Omental fat pad (tissue), 4 donors: Measurements from ENCODE around the gene CAMK1D. TPM values are rescaled to one million over a fixed set of nuclear protein-coding genes. Genes with fewer than 3 reads are reported as not detected.

Source experiments
- ATAC-seq: fragments of 150-250 bp; one replicate; pipeline ENCODE4 v1.9.1; 2016; ENCODE audit warnings: mild to moderate bottlenecking, moderate library complexity; ENCODE audit not compliant: low FRiP score
- DNase-seq: peaks from one replicate; pipeline ENCODE4 v3.0.0-alpha.2; 2019; ENCODE audit warnings: low spot score
- total RNA-seq, 4 donors: library from RNA; depleted of rRNA; stranded (reverse); fragments of >200 nt; gene quantifications; one replicate each; pipeline ENCODE4 v1.1.0, GENCODE V29; 2016
- TF ChIP-seq, protein P1 (sequence below), 3 donors: fragments of 450-650 bp; IDR thresholded peaks; one replicate each; pipeline ENCODE4 v1.5.1; 2016 to 2017; ENCODE audit warnings: antibody characterized with exemption in 3 of 3, mild to moderate bottlenecking in 3 of 3, moderate library complexity in 2 of 3

CAMK1D gene
- total RNA-seq, 4 donors from 2014 or later = 6.0 to 15.8 (median 8.8) TPM

DNA sequence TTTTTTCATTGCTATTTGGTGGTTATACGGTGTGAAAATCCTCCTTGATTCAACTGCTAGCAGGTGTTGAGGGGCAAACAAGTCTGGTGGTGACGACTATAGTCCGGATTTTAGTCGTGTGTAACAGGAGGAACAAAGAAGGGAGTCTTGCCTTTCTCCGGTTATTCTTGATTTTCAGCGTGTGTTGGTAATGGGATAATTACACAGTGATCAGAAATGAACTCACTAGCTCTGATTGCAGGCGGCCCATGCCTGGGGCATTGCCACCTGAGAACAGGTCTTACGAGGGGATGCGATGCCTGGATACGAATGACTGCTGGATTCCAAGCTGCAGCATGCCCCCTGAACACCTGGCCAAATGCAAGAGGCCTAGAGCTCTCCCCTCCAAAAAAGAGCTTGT lies 72.8 kb downstream of the CAMK1D start:
- ATAC-seq (no peak), DNase-seq (no peak)
- TF ChIP-seq, protein P1, sequence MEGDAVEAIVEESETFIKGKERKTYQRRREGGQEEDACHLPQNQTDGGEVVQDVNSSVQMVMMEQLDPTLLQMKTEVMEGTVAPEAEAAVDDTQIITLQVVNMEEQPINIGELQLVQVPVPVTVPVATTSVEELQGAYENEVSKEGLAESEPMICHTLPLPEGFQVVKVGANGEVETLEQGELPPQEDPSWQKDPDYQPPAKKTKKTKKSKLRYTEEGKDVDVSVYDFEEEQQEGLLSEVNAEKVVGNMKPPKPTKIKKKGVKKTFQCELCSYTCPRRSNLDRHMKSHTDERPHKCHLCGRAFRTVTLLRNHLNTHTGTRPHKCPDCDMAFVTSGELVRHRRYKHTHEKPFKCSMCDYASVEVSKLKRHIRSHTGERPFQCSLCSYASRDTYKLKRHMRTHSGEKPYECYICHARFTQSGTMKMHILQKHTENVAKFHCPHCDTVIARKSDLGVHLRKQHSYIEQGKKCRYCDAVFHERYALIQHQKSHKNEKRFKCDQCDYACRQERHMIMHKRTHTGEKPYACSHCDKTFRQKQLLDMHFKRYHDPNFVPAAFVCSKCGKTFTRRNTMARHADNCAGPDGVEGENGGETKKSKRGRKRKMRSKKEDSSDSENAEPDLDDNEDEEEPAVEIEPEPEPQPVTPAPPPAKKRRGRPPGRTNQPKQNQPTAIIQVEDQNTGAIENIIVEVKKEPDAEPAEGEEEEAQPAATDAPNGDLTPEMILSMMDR (IDR thresholded peaks at IDR 0.05) = no peak

DNA sequence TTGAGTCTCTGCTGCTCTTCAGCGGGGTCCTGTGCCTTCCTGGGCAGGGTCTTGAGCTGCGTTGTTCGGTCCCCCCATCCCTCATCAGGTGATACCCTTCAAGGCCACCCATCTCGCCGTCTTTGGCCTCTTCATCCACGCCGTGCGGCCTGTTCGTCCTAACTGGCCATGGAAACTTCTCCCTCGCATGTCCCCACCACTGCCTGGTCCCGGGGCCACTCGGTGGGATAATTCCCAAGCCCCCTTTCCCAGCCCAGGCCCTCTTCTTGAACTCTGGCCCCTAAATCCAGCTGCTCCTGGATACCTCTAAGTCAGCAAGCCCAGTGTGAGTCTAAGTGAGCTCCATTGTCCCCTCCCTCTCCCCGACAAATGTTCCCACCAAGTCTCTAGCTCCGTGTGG lies 74.5 kb downstream of the CAMK1D start:
- DNase-seq (no peak), ATAC-seq (no peak)
- TF ChIP-seq, protein P1 (IDR thresholded peaks at IDR 0.05) = no peak

DNA sequence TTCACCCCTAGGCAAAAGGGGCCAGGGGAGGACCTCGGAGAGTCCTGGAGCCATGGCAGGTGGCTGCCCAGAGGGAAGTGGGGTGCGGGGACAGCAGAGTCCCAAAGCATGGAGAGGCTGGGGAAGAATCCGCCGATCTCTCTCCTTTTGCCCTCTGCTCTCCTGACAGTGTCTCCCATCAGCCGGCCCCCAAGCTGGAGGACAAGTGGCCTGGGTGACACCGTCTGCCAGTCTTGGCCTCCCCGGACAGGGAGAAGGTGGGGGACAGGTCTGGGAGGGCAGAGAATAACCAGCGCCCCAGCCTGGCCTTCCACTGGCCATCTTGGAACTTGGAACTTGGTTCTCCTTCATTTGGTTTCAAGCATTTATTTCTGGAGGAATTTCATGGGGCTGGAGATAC lies 77.9 kb downstream of the CAMK1D start:
- TF ChIP-seq, protein P1 (IDR thresholded peaks at IDR 0.05) = no peak
- DNase-seq = no peak
- no peak for ATAC-seq

DNA sequence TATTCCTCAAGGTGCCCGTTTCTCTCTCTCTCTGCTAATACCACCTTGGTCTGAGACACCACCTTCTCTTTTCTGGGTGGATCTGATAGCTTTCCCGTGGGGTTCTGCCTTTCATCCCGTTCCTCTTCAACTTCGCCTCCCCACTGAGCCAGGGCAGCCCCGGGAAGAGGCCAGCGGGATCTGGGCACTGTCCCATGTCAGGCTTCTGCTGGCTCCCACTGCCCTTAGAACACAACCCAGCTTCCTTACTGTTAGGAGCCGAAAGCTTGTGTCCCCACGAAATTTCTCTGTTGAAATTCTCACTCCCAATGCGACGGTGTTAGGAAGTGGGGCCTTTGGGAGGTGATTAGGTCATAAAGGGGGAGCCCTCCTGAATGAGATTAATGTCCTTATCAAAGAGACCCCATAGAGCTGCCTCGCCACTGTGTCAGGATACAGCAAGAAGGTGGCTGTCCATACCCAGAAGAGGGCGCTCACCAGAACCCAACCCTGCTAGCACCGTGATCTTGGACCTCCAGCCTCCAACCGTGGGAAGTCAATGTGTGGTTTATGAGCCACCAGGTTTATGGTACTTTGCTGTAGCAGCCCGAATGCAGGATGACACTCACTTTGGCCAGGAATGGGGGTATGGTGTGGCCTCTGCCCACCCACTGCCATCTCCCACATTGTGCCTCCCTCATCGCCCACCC lies 79.2 kb downstream of the CAMK1D start:
- no peak for ATAC-seq
- TF ChIP-seq, protein P1 (IDR thresholded peaks at IDR 0.05) = no peak
- no peak for DNase-seq

DNA sequence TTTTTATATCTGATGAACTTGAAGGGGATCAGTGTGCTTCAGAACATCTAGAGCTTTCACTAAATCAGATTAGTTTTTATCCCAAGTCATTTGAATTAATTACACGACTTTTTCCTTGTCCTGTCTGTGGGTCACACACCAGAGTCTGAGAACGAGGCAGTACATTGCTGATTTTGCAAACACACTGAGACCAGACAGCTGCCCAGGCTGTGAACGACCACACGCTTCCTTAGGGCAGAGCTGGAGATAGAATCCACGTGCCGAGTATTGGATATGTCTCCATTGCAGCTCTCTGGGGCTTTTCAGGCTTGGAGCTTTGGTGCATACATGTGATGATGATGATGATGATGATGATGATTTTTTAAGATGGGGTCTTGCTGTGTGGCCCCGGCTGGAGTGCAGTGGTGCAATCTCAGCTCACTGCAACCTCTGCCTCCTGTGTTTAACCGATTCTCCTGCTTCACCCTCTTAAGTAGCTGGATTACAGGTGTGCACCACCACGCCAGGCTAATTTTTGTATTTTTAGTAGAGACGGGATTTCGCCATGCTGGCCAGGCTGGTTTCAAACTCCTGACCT lies 81.1 kb downstream of the CAMK1D start:
- ATAC-seq (no peak), DNase-seq (no peak)
- TF ChIP-seq, protein P1 (IDR thresholded peaks at IDR 0.05) = no peak

DNA sequence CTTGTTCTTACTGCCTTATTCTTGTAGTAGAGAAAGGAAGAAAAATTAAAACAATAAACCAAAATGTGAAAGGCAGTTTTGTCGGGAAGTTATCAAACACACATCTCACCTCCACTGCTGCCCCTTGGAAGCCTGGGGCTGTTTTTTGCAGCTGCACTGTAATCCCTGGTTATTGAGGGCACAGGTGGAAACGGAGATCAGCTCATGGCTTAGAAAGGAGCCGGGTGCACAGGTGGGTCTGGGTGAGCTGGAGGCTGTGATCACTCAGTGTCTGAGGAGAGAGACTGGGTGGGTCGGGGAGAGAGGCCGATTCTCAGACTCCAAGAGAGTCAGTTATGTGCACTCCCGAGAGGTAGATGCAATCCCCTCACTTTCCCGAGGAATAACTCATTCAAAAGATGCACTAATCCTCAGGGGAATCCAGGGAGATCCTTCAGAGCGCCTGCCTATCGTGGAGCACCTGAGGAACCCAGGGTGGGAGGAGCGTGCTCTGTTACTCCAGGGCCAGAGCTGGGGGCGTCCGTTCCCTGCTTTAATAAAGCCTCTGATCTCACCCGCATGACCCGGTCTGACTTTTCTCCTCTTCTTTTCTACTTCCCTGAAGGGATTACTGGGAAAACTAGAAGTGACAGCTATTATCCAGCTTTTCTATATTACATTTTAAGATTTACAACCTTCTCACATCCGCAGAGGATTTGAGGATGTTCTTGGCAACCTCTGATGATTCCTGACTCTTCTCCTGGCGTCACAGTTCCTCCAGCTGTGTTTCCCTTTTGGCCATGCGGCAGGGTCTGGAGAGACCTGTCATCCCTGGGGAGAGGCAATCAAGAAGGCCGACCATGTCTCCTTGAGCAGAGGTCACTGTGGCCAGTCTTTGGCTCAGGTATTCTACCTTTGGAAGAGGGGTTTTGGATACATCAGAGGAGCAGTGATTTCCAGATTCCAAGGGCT lies 82.1 kb downstream of the CAMK1D start:
- ATAC-seq (no peak), DNase-seq (no peak)
- TF ChIP-seq, protein P1 (IDR thresholded peaks at IDR 0.05) = no peak
